ENCODE measurements around the gene PCDH1. TPM values are rescaled to one million over a fixed set of nuclear protein-coding genes. Genes with fewer than 3 reads are reported as not detected.

Gene PCDH1
- total RNA-seq, 1 donor from 2014 or later: 11.5 TPM

DNA sequence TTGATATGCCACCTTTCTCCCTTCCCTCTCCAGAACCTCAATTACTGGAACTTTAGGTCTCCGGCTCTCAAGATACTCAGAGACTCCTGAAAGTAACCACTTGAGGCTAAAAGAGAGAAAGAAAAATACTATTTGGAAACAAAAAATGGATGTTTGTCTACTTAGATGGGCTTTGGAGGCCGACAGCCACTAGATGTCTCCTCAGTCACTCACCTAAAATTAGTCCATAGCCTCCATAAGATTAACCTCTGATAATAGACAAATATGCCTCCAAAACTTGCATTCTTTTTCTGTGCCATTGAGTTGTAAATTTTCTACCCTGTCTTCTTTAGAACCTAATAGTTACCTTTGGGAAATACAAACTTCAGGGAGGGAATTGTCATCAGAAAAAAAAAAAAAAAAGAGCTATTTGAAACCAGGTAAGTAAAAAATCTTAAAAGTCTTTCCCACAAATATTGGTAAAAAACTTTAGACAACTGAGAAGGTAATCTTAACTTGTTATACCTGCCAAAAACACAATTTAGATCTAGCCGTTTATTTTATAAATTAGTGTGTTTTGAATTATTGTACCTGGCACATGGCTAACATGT is 11.2 kb upstream of the PCDH1 start:
- FAIRE-seq: no peak
- no peak overlapping the region for H2AFZ ChIP-seq (ENCODE audit: low read depth, low read length)
- H3K4me3 ChIP-seq (ENCODE audit: insufficient read depth, low read depth, low read length): no peak overlapping the region

DNA sequence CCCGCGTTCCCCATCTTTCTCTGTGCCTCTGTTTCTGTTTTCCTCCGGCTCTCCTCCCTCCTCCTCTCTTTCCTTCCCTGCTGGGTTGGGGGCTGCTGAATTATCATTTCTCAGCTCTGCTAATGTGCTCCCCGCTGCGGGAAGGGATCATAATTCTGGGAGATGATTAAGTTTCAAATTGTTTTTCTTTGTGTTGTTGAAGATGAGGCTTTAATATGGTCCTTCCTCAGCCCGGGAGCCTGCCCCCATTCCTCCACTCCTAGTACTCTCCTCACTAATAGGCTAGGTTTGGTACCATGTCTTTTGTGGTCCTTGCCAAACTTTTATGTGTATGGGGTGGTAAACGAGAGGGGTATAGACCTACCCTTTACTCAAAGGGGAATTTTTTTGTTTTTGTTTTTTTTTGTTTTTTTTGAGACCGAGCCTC is 5.7 kb upstream of the PCDH1 start:
- Histone ChIP-seq H2AFZ (ENCODE audit: low read depth, low read length) (no peak overlapping the region), H3K36me3 (ENCODE audit: insufficient read depth, low read length) (no peaks in the 10 kb centered on the region), H3K9me3 (ENCODE audit: insufficient read depth, low read depth, low read length) (no peaks in the 10 kb centered on the region), H4K20me1 (ENCODE audit: insufficient read depth, low read length) (peaks cover 10% of the 10 kb centered on the region), H3K79me2 (ENCODE audit: insufficient read depth, low read length) (no peaks in the 10 kb centered on the region), H3K27ac (ENCODE audit: low read depth, low read length) (no peak overlapping the region), H3K4me1 (ENCODE audit: insufficient read depth, low read length) (peaks cover 2% of the 10 kb centered on the region), H3K4me3 (ENCODE audit: insufficient read depth, low read depth, low read length) (no peak overlapping the region), H3K9ac (ENCODE audit: low read length) (no peak overlapping the region), H3K4me2 (ENCODE audit: low read length) (no peak overlapping the region), H3K27me3 (ENCODE audit: insufficient read depth, low read length) (peaks cover 55% of the 10 kb centered on the region)
- FAIRE-seq (no peak), DNase-seq (ENCODE audit: low read depth) (no peak)
- no peaks in the 10 kb centered on the region for H3K9me3 Mint-ChIP-seq (ENCODE audit: unreplicated experiment)
- peaks cover 4% of the 10 kb centered on the region for H3K36me3 Mint-ChIP-seq (ENCODE audit: low read depth, unreplicated experiment)
- H3K4me3 Mint-ChIP-seq (ENCODE audit: unreplicated experiment): peak overlapping the region; percentile 8
- peaks cover 25% of the 10 kb centered on the region for H3K4me1 Mint-ChIP-seq (ENCODE audit: low read depth, unreplicated experiment)
- peaks cover 39% of the 10 kb centered on the region for H3K27me3 Mint-ChIP-seq (ENCODE audit: low read depth, unreplicated experiment)
- TF ChIP-seq EZH2 (IDR thresholded peaks at IDR 0.05; ENCODE audit: insufficient read depth, low read length): no peak
- TF ChIP-seq, protein P1, sequence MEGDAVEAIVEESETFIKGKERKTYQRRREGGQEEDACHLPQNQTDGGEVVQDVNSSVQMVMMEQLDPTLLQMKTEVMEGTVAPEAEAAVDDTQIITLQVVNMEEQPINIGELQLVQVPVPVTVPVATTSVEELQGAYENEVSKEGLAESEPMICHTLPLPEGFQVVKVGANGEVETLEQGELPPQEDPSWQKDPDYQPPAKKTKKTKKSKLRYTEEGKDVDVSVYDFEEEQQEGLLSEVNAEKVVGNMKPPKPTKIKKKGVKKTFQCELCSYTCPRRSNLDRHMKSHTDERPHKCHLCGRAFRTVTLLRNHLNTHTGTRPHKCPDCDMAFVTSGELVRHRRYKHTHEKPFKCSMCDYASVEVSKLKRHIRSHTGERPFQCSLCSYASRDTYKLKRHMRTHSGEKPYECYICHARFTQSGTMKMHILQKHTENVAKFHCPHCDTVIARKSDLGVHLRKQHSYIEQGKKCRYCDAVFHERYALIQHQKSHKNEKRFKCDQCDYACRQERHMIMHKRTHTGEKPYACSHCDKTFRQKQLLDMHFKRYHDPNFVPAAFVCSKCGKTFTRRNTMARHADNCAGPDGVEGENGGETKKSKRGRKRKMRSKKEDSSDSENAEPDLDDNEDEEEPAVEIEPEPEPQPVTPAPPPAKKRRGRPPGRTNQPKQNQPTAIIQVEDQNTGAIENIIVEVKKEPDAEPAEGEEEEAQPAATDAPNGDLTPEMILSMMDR (IDR thresholded peaks at IDR 0.05; ENCODE audit: insufficient read depth, low read depth, low read length): no peak
- no peak overlapping the region for H3K27ac Mint-ChIP-seq (ENCODE audit: unreplicated experiment)

More for the DNA sequence above, 11.2 kb upstream of the PCDH1 start:
- Mint-ChIP-seq H3K36me3 (ENCODE audit: low read depth, unreplicated experiment) (no peaks in the 10 kb centered on the region), H3K27me3 (ENCODE audit: low read depth, unreplicated experiment) (peaks cover 14% of the 10 kb centered on the region), H3K27ac (ENCODE audit: unreplicated experiment) (no peak overlapping the region), H3K4me1 (ENCODE audit: low read depth, unreplicated experiment) (no peaks in the 10 kb centered on the region), H3K9me3 (ENCODE audit: unreplicated experiment) (no peaks in the 10 kb centered on the region), H3K4me3 (ENCODE audit: unreplicated experiment) (no peak overlapping the region)
- Histone ChIP-seq H3K27me3 (ENCODE audit: insufficient read depth, low read length) (peaks cover 12% of the 10 kb centered on the region), H3K4me2 (ENCODE audit: low read length) (no peak overlapping the region), H3K79me2 (ENCODE audit: insufficient read depth, low read length) (no peaks in the 10 kb centered on the region), H3K4me1 (ENCODE audit: insufficient read depth, low read length) (no peaks in the 10 kb centered on the region), H3K36me3 (ENCODE audit: insufficient read depth, low read length) (no peaks in the 10 kb centered on the region), H3K9ac (ENCODE audit: low read length) (no peak overlapping the region), H3K9me3 (ENCODE audit: insufficient read depth, low read depth, low read length) (no peaks in the 10 kb centered on the region), H3K27ac (ENCODE audit: low read depth, low read length) (no peak overlapping the region), H4K20me1 (ENCODE audit: insufficient read depth, low read length) (no peaks in the 10 kb centered on the region)
- no peak for DNase-seq (ENCODE audit: low read depth)
- TF ChIP-seq EZH2 (IDR thresholded peaks at IDR 0.05; ENCODE audit: insufficient read depth, low read length): no peak
- TF ChIP-seq, protein P1 (IDR thresholded peaks at IDR 0.05; ENCODE audit: insufficient read depth, low read depth, low read length): peak; percentile 32

DNA sequence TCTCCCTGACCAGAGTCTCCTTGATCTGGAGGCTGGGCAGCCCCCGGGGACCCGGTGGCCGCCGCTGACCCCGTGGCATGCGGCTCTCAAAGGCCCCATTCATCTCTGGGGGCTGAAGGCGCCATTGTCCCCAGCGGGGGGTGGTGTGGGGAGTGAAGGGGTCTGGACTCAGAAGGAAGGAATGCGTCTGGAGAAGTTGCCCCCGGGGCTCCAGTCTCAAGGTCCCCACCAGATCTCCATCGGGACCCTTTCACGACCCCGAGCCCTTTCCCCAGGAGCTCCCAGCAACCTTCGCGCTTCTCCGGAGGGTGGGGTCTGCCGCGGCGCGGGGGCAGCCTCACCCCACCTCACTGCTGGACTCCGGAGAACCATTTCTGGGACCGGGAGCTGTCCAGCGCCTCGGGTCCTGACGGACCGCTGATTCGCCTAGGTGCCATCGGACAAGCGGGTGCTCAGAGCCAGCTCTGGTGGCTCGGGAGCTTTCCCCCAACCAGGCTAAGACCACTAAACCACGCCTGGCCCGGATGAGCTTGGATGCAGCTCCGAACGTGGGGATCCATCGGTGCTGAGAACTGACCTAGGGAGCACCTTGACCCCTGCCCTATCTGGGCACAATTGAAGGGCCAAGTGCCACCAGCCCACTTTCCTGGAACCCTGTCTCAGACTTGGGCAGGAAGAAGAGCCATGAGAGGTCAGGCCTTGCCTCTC is 5.1 kb upstream of the PCDH1 start:
- Mint-ChIP-seq H3K4me1 (ENCODE audit: low read depth, unreplicated experiment) (peaks cover 27% of the 10 kb centered on the region), H3K9me3 (ENCODE audit: unreplicated experiment) (no peaks in the 10 kb centered on the region), H3K27me3 (ENCODE audit: low read depth, unreplicated experiment) (peaks cover 39% of the 10 kb centered on the region), H3K27ac (ENCODE audit: unreplicated experiment) (no peak overlapping the region), H3K36me3 (ENCODE audit: low read depth, unreplicated experiment) (peaks cover 4% of the 10 kb centered on the region), H3K4me3 (ENCODE audit: unreplicated experiment) (no peak overlapping the region)
- TF ChIP-seq EZH2 (IDR thresholded peaks at IDR 0.05; ENCODE audit: insufficient read depth, low read length): no peak
- TF ChIP-seq, protein P1 (IDR thresholded peaks at IDR 0.05; ENCODE audit: insufficient read depth, low read depth, low read length): no peak
- Histone ChIP-seq H2AFZ (ENCODE audit: low read depth, low read length) (no peak overlapping the region), H3K27me3 (ENCODE audit: insufficient read depth, low read length) (peaks cover 55% of the 10 kb centered on the region), H3K79me2 (ENCODE audit: insufficient read depth, low read length) (no peaks in the 10 kb centered on the region), H3K4me2 (ENCODE audit: low read length) (peak overlapping the region; percentile 44), H3K4me3 (ENCODE audit: insufficient read depth, low read depth, low read length) (no peak overlapping the region), H3K9me3 (ENCODE audit: insufficient read depth, low read depth, low read length) (no peaks in the 10 kb centered on the region), H3K27ac (ENCODE audit: low read depth, low read length) (no peak overlapping the region), H3K4me1 (ENCODE audit: insufficient read depth, low read length) (peaks cover 8% of the 10 kb centered on the region), H4K20me1 (ENCODE audit: insufficient read depth, low read length) (peaks cover 15% of the 10 kb centered on the region), H3K36me3 (ENCODE audit: insufficient read depth, low read length) (no peaks in the 10 kb centered on the region), H3K9ac (ENCODE audit: low read length) (no peak overlapping the region)
- DNase-seq (ENCODE audit: low read depth) (no peak), FAIRE-seq (no peak)

Data from astrocyte (in vitro differentiated cells and primary cell).